Lung (tissue), 12 donors: Measurements from ENCODE around the gene NR2E1. TPM values are rescaled to one million over a fixed set of nuclear protein-coding genes. Genes with fewer than 3 reads are reported as not detected.

Source experiments
- ATAC-seq: fragments of 200-7000 bp; cut with Tn5 transposase; one replicate; pipeline ENCODE4 v1.9.1; 2020; ENCODE audit warnings: moderate number of reproducible peaks; ENCODE audit not compliant: insufficient read depth, low FRiP score
- DNase-seq, 3 donors: peaks; one replicate each; pipeline ENCODE4 v3.0.0-alpha.2; 2013 to 2017
- H3K27ac ChIP-seq, 2 donors: one replicate each; pipeline ENCODE4 v1.5.1; 2013; ENCODE audit warnings: mild to moderate bottlenecking in 2 of 2, moderate library complexity in 2 of 2, control low read depth in 1 of 2, inconsistent platforms in 1 of 2, low read depth in 1 of 2, low read length in 1 of 2
- H3K27me3 ChIP-seq, 3 donors: one replicate each; pipeline ENCODE4 v1.5.1; 2013; ENCODE audit warnings: low read length in 2 of 3; ENCODE audit not compliant: control insufficient read depth in 3 of 3, insufficient read depth in 3 of 3
- H3K36me3 ChIP-seq, 4 donors: one replicate each; pipeline ENCODE4 v1.5.1; 2013; ENCODE audit warnings: low read length in 4 of 4, mild to moderate bottlenecking in 1 of 4, moderate library complexity in 1 of 4; ENCODE audit not compliant: control insufficient read depth in 4 of 4, insufficient read depth in 4 of 4
- H3K4me1 ChIP-seq, 5 donors: one replicate each; pipeline ENCODE4 v1.5.1; 2013; ENCODE audit warnings: low read length in 5 of 5, mild to moderate bottlenecking in 2 of 5, moderate library complexity in 1 of 5; ENCODE audit not compliant: control insufficient read depth in 5 of 5, insufficient read depth in 5 of 5
- H3K4me3 ChIP-seq: one replicate; pipeline ENCODE4 v1.5.1; 2013; ENCODE audit warnings: mild to moderate bottlenecking, control low read depth, moderate library complexity
- H3K9ac ChIP-seq, 2 donors: one replicate each; pipeline ENCODE4 v1.5.1; 2013; ENCODE audit warnings: low read length in 2 of 2, control low read depth in 1 of 2; ENCODE audit not compliant: insufficient read depth in 1 of 2
- H3K9me3 ChIP-seq, 4 donors: one replicate each; pipeline ENCODE4 v1.5.1; 2013; ENCODE audit warnings: low read length in 3 of 4, mild to moderate bottlenecking in 1 of 4, moderate library complexity in 1 of 4; ENCODE audit not compliant: control insufficient read depth in 4 of 4, insufficient read depth in 3 of 4
- CTCF ChIP-seq: IDR thresholded peaks from 2 replicates; pipeline ENCODE4 v1.5.1; 2012; ENCODE audit warnings: mild to moderate bottlenecking; ENCODE audit errors: control extremely low read depth, extremely low read depth
- WGBS, 2 donors: extraction: QIAGEN DNeasy Blood & Tissue Kit; methylation state at CpG; one replicate each; pipeline ENCODE4 v1.1.7; 2013; 5-methylcytosine and 5-hydroxymethylcytosine counted together
- polyA plus RNA-seq, 2 donors: library from polyadenylated mRNA; stranded (reverse); fragments of 200-250 nt; gene quantifications; one replicate each; pipeline ENCODE4 v1.2.1, GENCODE V29; 2013
- total RNA-seq, 2 donors: library from RNA; depleted of rRNA in 1 of 2; stranded (reverse); fragments of >200 nt in 1 of 2; gene quantifications; one replicate each; pipeline ENCODE4 v1.2.1, GENCODE V29; 2014 to 2021
- donor health status: control.
- donor health status: control.
- donor health status: Bipolar disorder and iron deficiency.
- donor health status: healthy.
- donor health status: DM: yes; HTN: yes; CAD: no.

Gene NR2E1
- total and polyA plus RNA-seq, 4 donors: 0.01 TPM; not detected in 3

DNA sequence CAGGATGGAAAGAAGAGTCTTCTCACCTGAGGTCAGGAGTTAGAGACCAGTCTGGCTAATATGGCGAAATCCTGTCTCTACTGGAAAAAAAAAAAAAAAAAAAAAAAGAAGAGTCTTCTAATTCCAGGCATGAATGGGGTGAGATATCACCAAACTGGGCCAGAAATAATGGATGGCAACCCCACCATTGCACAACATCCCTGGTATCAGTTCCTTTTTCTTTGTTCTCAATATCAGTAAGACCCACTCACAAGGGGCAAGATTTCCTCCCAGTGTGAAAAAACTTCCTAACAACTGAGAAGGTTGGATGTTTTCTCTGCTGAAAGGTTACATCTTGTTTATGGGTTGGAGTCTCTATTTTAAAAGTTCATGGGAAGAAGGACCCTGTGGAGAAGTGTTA, 23.6 kb upstream of the NR2E1 start:
- Histone ChIP-seq H3K36me3 (no peaks in the 10 kb centered on the region), H3K4me3 (no peak overlapping the region), H3K4me1 (no peaks in the 10 kb centered on the region), H3K27ac (no peak overlapping the region), H3K9ac (no peak overlapping the region), H3K9me3 (no peaks in the 10 kb centered on the region), H3K27me3 (peaks cover 5 to 14% (median 13%) of the 10 kb centered on the region in 3 donors)
- 75 to 88% methylated on average over 1 of the region's 1 CpG for WGBS, 2 donors
- ATAC-seq (no peak), DNase-seq (no peak)
- no peak for TF ChIP-seq CTCF

GRCh38 chr6:108145639-108146038, 20.2 kb upstream of the NR2E1 start:
- no peak overlapping the region for H3K27ac ChIP-seq
- ATAC-seq: no peak
- no peak overlapping the region for H3K9ac ChIP-seq
- no peaks in the 10 kb centered on the region for H3K36me3 ChIP-seq
- H3K9me3 ChIP-seq: peaks cover 0 to 6% (median 2%) of the 10 kb centered on the region in 4 donors
- no peak for DNase-seq
- WGBS, 2 donors: 86 to 87% methylated on average over 6 of the region's 6 CpGs
- H3K27me3 ChIP-seq: peaks cover 7 to 17% (median 16%) of the 10 kb centered on the region in 3 donors
- no peak overlapping the region for H3K4me3 ChIP-seq
- no peak for TF ChIP-seq CTCF
- no peaks in the 10 kb centered on the region for H3K4me1 ChIP-seq

- Histone ChIP-seq H3K9me3 (peaks cover 0 to 8% (median 2%) of the 10 kb centered on the region in 4 donors), H3K4me3 (no peak overlapping the region), H3K9ac (no peak overlapping the region), H3K27me3 (peaks cover 3 to 63% (median 51%) of the 10 kb centered on the region in 3 donors), H3K36me3 (no peaks in the 10 kb centered on the region), H3K27ac (no peak overlapping the region), H3K4me1 (peaks cover 0 to 5% (median 0%) of the 10 kb centered on the region in 5 donors)
- 77 to 99% methylated on average over 4 of the region's 4 CpGs for WGBS, 2 donors
- no peak for ATAC-seq
- TF ChIP-seq CTCF: no peak
- no peak for DNase-seq
Observed at GRCh38 chr6:108152446-108152845, 13.4 kb upstream of the NR2E1 start.

- TF ChIP-seq CTCF: no peak
- no peaks in the 10 kb centered on the region for H3K36me3 ChIP-seq
- H3K27ac ChIP-seq: no peak overlapping the region
- H3K9ac ChIP-seq: no peak overlapping the region
- no peak for ATAC-seq
- H3K9me3 ChIP-seq: peaks cover 0 to 11% (median 0%) of the 10 kb centered on the region in 4 donors
- no peak overlapping the region for H3K4me3 ChIP-seq
- WGBS, 2 donors: 12 to 19% methylated on average over 10 of the region's 10 CpGs
- peaks cover 4 to 89% (median 75%) of the 10 kb centered on the region in 3 donors for H3K27me3 ChIP-seq
- DNase-seq: no peak
- peaks cover 0 to 12% (median 0%) of the 10 kb centered on the region in 5 donors for H3K4me1 ChIP-seq
Observed at GRCh38 chr6:108156180-108156937, 9.5 kb upstream of the NR2E1 start.
